Ishikawa (cell line): ENCODE results near the gene DDX5.
A peak's percentile ranks its signal among the peaks of the same experiment; 100 is the strongest.

Experiments
- CEBPB ChIP-seq: IDR thresholded peaks from 2 replicates; pipeline ENCODE4 v1.6.1; 2012
- CREB1 ChIP-seq: IDR thresholded peaks from 2 replicates; pipeline ENCODE4 v1.6.1; 2012; ENCODE audit warnings: low read depth
- EGR1 ChIP-seq: IDR thresholded peaks from 2 replicates; pipeline ENCODE4 v1.6.1; 2012
- EP300 ChIP-seq: IDR thresholded peaks from 2 replicates; pipeline ENCODE4 v1.6.1; 2012; ENCODE audit warnings: borderline replicate concordance
- FOXM1 ChIP-seq: IDR thresholded peaks from 2 replicates; pipeline ENCODE4 v1.6.1; 2012; ENCODE audit warnings: low read depth, borderline replicate concordance
- MAX ChIP-seq: IDR thresholded peaks from 2 replicates; pipeline ENCODE4 v1.6.1; 2012
- NFIC ChIP-seq: IDR thresholded peaks from 2 replicates; pipeline ENCODE4 v1.6.1; 2012
- RAD21 ChIP-seq: IDR thresholded peaks from 2 replicates; pipeline ENCODE4 v1.6.1; 2012; ENCODE audit warnings: low read depth
- REST ChIP-seq: IDR thresholded peaks from 2 replicates; pipeline ENCODE4 v1.6.1; 2012; ENCODE audit warnings: low read depth, mild to moderate bottlenecking
- TAF1 ChIP-seq: IDR thresholded peaks from 2 replicates; pipeline ENCODE4 v1.6.1; 2012; ENCODE audit warnings: low read depth, mild to moderate bottlenecking
- TCF12 ChIP-seq: IDR thresholded peaks from 2 replicates; pipeline ENCODE4 v1.6.1; 2012; ENCODE audit warnings: low read depth
- TEAD4 ChIP-seq: IDR thresholded peaks from 2 replicates; pipeline ENCODE4 v1.6.1; 2012
- USF1 ChIP-seq: IDR thresholded peaks from 2 replicates; pipeline ENCODE4 v1.6.1; 2012
- YY1 ChIP-seq: IDR thresholded peaks from 2 replicates; pipeline ENCODE4 v1.6.1; 2012; ENCODE audit warnings: low read depth
- ZBTB7A ChIP-seq: IDR thresholded peaks from 2 replicates; pipeline ENCODE4 v1.6.1; 2012; ENCODE audit warnings: low read depth

The DDX5 gene

GRCh38 chr17:64498308-64499203 is 7.5 kb downstream of the DDX5 start:
- no peak for TF ChIP-seq TEAD4
- no peak for TF ChIP-seq RAD21
- TF ChIP-seq TAF1 = no peak
- no peak for TF ChIP-seq YY1
- TF ChIP-seq EP300 = no peak
- TF ChIP-seq MAX = no peak

- TF ChIP-seq EGR1 (no peak), CEBPB (no peak), NFIC (no peak), FOXM1 (no peak), REST (no peak), RAD21 (no peak), ZBTB7A (no peak), USF1 (no peak), YY1 (no peak)
Observed at GRCh38 chr17:64497565-64498035, 8.5 kb downstream of the DDX5 start.

- no peak for TF ChIP-seq TEAD4
- TF ChIP-seq ZBTB7A = 0 out of 2 replicates have a peak, but pooled peaks have one; percentile 22
- TF ChIP-seq NFIC = peak; percentile 2; the same call in 1 of the 2 replicates
- TF ChIP-seq EGR1 = 0 out of 2 replicates have a peak, but pooled peaks have one; percentile 20
- TF ChIP-seq EP300 = no peak
- TF ChIP-seq RAD21 = no peak
- no peak for TF ChIP-seq CEBPB
- TF ChIP-seq MAX = peak; percentile 78
- TF ChIP-seq REST = no peak
- TF ChIP-seq CREB1 = no peak
- TF ChIP-seq YY1 = peak; percentile 90
- TF ChIP-seq TAF1 = peak; percentile 73
- 0 out of 2 replicates have a peak, but pooled peaks have one; percentile 24 for TF ChIP-seq FOXM1
- no peak for TF ChIP-seq USF1
- TF ChIP-seq TCF12 = 0 out of 2 replicates have a peak, but pooled peaks have one; percentile 50
Observed at GRCh38 chr17:64496786-64497564, 9.1 kb downstream of the DDX5 start, which contains the start of gene POLG2. POLG2 (minus strand) TSS chr17:64497054; CDS start chr17:64496968, 86 bp downstream.

- TF ChIP-seq MAX (no peak), EP300 (no peak), RAD21 (no peak), NFIC (no peak), USF1 (no peak), REST (no peak), TEAD4 (no peak), CREB1 (no peak), ZBTB7A (no peak), YY1 (no peak), TAF1 (no peak)
Observed at GRCh38 chr17:64496348-64496785, 9.7 kb downstream of the DDX5 start.
